Chondrocyte (in vitro differentiated cells): ENCODE results near the gene ZNF615. TPM values are rescaled to one million over a fixed set of nuclear protein-coding genes. Genes with fewer than 3 reads are reported as not detected.
A peak's percentile ranks its signal among the peaks of the same experiment; 100 is the strongest.
"Not testable (repeated sequence)": the region's sequence is repeated elsewhere in the genome, so short reads cannot be mapped to it uniquely, and the experiment has no call there.

Source experiments
- DNase-seq: peaks from one replicate; pipeline ENCODE4 v3.0.0; 2021; ENCODE audit warnings: mixed read lengths, low spot score
- H3K27ac Mint-ChIP-seq: one replicate; pipeline ENCODE4 v1.8.0; 2021; ENCODE audit warnings: mild to moderate bottlenecking, moderate library complexity, mixed read lengths; ENCODE audit not compliant: unreplicated experiment
- H3K27me3 Mint-ChIP-seq: 2 replicates; pipeline ENCODE4 v1.8.0; 2021; ENCODE audit warnings: low read depth, mixed read lengths
- H3K36me3 Mint-ChIP-seq: 2 replicates; pipeline ENCODE4 v1.8.0; 2021; ENCODE audit warnings: low read depth, mixed read lengths
- H3K4me1 Mint-ChIP-seq: 2 replicates; pipeline ENCODE4 v1.8.0; 2021; ENCODE audit warnings: low read depth, mild to moderate bottlenecking, mixed read lengths
- H3K4me3 Mint-ChIP-seq: one replicate; pipeline ENCODE4 v1.8.0; 2021; ENCODE audit warnings: mild to moderate bottlenecking, moderate library complexity, mixed read lengths; ENCODE audit not compliant: unreplicated experiment
- H3K9me3 Mint-ChIP-seq: 2 replicates; pipeline ENCODE4 v1.8.0; 2021; ENCODE audit warnings: low read depth, mixed read lengths
- CTCF ChIP-seq: fragments of 200-600 bp; sonication (generic); IDR thresholded peaks from 2 replicates; pipeline ENCODE4 v1.5.0; 2021; ENCODE audit warnings: antibody characterized with exemption, mild to moderate bottlenecking, moderate library complexity
- total RNA-seq: library from RNA; stranded (reverse); gene quantifications from 3 replicates; pipeline ENCODE4 v1.2.1, GENCODE V29; 2021

The ZNF615 gene
- total RNA-seq, 1 donor from 2014 or later = 8.5 TPM

- peak within 1 kb of the TSS; percentile 89 for H3K27ac Mint-ChIP-seq
- DNase-seq = no peak
- peaks cover 18% of the 10 kb centered on the region for H3K4me1 Mint-ChIP-seq
- peaks cover 45% of the 10 kb centered on the region for H3K9me3 Mint-ChIP-seq
- peak within 1 kb of the TSS; percentile 90 for H3K4me3 Mint-ChIP-seq
- peaks cover 33% of the 10 kb centered on the region for H3K36me3 Mint-ChIP-seq
- TF ChIP-seq CTCF = no peak
- H3K27me3 Mint-ChIP-seq = no peaks in the 10 kb centered on the region
Observed at GRCh38 chr19:51986309-51987291, 21.4 kb downstream of the ZNF615 start, which contains the start of gene ZNF350. Gene ZNF350, minus strand, starts transcription at chr19:51986840. Its CDS starts 12,480 bp downstream, at chr19:51974360.

GRCh38 chr19:51983361-51983760 lies 24.6 kb downstream of the ZNF615 start:
- TF ChIP-seq CTCF = no peak
- no peak overlapping the region for H3K27ac Mint-ChIP-seq
- H3K36me3 Mint-ChIP-seq = peaks cover 34% of the 10 kb centered on the region
- no peak overlapping the region for H3K4me3 Mint-ChIP-seq
- no peak for DNase-seq
- peaks cover 43% of the 10 kb centered on the region for H3K9me3 Mint-ChIP-seq
- H3K4me1 Mint-ChIP-seq = peaks cover 18% of the 10 kb centered on the region
- no peaks in the 10 kb centered on the region for H3K27me3 Mint-ChIP-seq

- not testable (repeated sequence) for H3K27me3 Mint-ChIP-seq, DNase-seq, H3K4me1 Mint-ChIP-seq, H3K27ac Mint-ChIP-seq, H3K4me3 Mint-ChIP-seq
- Mint-ChIP-seq H3K36me3 (peaks cover 36% of the 10 kb centered on the region), H3K9me3 (peaks cover 50% of the 10 kb centered on the region)
Observed at GRCh38 chr19:51980926-51981325, 27.1 kb downstream of the ZNF615 start.

- peaks cover 50% of the 10 kb centered on the region for H3K9me3 Mint-ChIP-seq
- H3K36me3 Mint-ChIP-seq = peaks cover 36% of the 10 kb centered on the region
- no peak for DNase-seq
- no peaks in the 10 kb centered on the region for H3K27me3 Mint-ChIP-seq
- H3K27ac Mint-ChIP-seq = no peak overlapping the region
- no peak overlapping the region for H3K4me3 Mint-ChIP-seq
- H3K4me1 Mint-ChIP-seq = peaks cover 2% of the 10 kb centered on the region
- no peak for TF ChIP-seq CTCF
Observed at GRCh38 chr19:51980116-51980736, 27.8 kb downstream of the ZNF615 start.

- no peak for TF ChIP-seq CTCF
- peaks cover 45% of the 10 kb centered on the region for H3K36me3 Mint-ChIP-seq
- H3K4me1 Mint-ChIP-seq = no peaks in the 10 kb centered on the region
- no peak for DNase-seq
- no peak overlapping the region for H3K4me3 Mint-ChIP-seq
- peaks cover 55% of the 10 kb centered on the region for H3K9me3 Mint-ChIP-seq
- no peaks in the 10 kb centered on the region for H3K27me3 Mint-ChIP-seq
- no peak overlapping the region for H3K27ac Mint-ChIP-seq
Observed at GRCh38 chr19:51978882-51979281, 29.1 kb downstream of the ZNF615 start.
